Measurements from ENCODE around the gene AKAP13.
"Not testable (repeated sequence)": the region's sequence is repeated elsewhere in the genome, so short reads cannot be mapped to it uniquely, and the experiment has no call there.

Gene AKAP13

DNA sequence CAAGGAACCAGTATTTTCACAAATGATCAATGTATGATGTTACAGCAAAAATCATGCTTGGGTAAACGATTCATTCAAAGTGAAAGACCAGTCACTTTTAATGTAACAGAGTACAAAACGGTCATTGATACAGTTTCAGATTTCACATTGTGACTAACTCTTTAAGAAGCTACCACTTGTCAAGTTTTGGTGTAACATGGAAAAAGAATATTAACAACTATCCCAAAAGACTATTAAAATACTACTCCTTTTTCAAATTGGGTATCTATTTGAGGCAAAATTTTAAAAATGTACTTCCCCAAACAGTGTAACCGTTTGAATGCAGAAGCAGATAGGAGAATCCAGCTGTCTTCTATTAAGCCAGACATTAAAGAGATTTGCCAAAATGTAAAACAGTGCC, 31.7 kb downstream of the AKAP13 start:
- no peak for DNase-seq (ENCODE audit: low spot score)

DNA sequence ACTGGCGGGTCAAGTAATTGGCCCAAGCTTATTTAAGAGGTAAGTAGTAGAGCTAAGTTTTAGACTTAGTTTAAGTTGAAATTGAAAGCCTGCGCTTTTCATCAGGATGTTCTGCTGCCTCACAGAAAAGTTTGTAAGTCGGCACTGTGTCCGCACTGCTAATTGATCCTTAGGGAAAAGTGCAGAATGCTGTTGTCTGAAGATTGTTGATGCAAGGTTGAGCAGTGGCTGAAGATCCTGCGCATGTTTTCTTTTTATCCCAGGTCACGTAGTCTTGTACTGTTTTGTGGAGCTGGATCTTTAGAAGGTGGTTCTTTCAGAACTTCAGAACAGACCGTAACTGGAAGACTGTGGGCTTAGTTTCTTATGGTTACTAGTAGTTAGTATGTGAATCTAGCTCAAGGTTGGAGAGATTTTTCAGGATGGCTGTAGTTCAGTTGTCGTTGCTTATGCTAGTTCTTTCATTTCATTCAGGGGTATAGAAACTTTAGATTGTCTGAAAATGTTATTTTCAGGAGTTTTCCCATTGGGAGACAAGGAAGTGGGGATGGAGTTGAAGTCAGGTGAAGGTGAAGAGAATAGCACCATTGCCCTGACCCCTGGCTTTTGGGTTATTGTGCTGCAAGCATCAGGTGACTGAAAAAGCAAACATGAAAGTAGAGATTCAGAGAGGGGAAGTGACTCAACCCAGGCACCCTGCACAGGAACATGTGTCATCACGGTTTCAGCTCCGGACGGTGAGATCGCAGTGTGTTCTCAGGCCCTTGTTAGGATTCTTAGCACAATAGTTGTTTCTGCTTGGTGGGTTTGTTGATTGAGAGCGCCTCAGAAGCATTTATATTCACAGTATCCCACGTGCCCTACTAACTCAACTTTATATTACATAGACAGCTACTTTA, 32.8 kb downstream of the AKAP13 start:
- peak; percentile 83 for DNase-seq (ENCODE audit: low spot score)

GRCh38 chr15:85414037-85414436, 33.6 kb downstream of the AKAP13 start:
- DNase-seq (ENCODE audit: low spot score), result no peak

DNA sequence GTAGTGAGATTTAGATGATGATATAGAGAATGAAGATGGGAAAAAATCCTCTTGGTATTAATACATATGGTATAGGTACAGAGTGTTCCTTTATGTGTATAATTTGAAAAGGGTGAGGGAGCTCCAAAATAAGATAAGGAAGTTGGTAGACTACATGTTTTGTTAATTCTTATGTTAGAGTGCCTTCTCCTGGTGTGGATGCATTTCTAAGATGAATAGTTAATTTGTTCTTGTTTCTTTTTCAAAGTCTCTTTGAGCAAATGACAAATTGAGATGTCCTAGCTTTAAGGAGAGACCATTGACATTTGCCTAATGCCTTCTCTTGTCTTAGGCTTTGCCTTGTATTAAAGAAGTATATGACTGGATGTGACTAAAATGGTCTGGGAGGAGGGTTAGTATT, 34.1 kb downstream of the AKAP13 start:
- DNase-seq (ENCODE audit: low spot score), result no peak

- no peak for DNase-seq (ENCODE audit: low spot score)
Observed at GRCh38 chr15:85414991-85415390, 34.6 kb downstream of the AKAP13 start.

DNA sequence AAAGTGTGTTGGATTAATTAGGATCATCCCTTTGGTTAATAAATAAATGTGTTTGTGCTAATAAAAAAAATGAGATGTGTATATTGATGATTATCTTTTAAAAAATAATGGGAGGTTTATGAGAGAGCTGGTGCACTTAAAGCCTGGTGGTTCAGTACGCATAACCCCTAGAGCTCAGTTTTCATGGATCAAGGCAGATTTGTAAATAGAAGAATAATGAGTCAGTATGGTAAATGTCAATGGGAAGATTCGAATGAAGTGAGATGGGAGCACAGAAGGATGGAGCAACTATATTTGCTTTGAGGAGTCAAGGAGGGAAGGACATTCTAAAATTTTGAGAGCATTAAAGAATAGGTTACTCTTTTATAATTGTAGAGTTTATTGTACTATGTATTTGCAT, 35.4 kb downstream of the AKAP13 start:
- no peak for DNase-seq (ENCODE audit: low spot score)

- no peak for DNase-seq (ENCODE audit: low spot score)
Observed at GRCh38 chr15:85417276-85417675, 36.9 kb downstream of the AKAP13 start.

DNA sequence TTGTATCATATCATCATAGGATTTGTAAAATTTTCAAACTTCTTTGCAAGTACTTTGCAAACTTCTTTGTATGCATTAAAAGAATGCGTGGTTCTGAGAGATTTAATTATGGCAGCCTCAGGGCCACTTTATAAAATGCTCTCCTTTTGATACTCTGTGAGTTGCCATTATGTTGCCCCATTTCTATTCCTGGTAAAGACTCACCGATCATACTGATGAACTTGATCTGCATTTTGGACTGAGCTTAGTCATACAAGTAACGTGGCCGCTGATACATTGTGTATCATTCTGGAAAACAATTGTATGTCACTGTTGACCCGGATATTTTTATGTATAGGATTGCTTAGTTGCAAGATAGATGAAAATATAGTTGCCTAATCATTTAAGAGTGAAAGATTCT, 38.8 kb downstream of the AKAP13 start:
- DNase-seq (ENCODE audit: low spot score), result no peak

- no peak for DNase-seq (ENCODE audit: low spot score)
Observed at GRCh38 chr15:85421116-85421925, 40.9 kb downstream of the AKAP13 start.

DNA sequence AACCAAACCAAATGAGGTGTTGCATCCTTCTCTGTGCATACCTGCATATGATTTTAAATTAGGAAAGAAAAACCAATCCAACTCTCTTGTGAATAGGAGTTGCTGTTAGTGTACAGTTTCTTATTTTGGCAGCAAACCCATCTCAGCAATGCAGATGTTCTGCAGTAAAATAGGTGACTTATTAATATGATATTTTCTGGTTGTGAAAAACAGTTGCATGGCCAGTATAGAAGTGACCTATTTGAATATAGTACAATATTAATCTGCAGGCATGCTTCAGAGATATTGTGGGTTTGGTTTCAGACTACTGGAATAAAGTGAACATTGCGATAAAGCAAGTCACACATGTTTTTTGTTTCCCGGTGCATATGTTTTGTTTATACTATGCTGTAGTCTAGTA, 42.2 kb downstream of the AKAP13 start:
- no peak for DNase-seq (ENCODE audit: low spot score)

DNA sequence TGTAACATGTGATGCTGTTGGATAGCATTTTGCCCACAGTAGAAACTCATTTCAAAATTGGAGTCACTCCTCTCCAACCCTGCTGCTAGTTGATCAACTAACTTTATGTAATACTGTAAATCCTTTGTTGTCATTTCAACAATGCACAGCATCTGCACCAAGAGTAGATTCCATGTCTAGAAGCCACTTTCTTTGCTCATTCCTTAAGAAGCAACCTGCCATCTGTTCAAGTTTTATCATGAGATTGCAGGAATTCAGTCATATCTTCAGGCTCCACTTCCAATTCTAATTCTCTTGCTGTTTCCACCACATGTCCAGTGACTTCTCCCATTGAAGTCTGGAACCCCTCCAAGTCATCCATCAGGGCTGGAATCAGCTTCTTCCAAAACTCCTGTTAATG, 42.9 kb downstream of the AKAP13 start:
- no peak for DNase-seq (ENCODE audit: low spot score)

GRCh38 chr15:85424154-85424553, 43.8 kb downstream of the AKAP13 start:
- DNase-seq (ENCODE audit: low spot score), result no peak

- no peak for DNase-seq (ENCODE audit: low spot score)
Observed at GRCh38 chr15:85426481-85426880, 46.1 kb downstream of the AKAP13 start.

DNA sequence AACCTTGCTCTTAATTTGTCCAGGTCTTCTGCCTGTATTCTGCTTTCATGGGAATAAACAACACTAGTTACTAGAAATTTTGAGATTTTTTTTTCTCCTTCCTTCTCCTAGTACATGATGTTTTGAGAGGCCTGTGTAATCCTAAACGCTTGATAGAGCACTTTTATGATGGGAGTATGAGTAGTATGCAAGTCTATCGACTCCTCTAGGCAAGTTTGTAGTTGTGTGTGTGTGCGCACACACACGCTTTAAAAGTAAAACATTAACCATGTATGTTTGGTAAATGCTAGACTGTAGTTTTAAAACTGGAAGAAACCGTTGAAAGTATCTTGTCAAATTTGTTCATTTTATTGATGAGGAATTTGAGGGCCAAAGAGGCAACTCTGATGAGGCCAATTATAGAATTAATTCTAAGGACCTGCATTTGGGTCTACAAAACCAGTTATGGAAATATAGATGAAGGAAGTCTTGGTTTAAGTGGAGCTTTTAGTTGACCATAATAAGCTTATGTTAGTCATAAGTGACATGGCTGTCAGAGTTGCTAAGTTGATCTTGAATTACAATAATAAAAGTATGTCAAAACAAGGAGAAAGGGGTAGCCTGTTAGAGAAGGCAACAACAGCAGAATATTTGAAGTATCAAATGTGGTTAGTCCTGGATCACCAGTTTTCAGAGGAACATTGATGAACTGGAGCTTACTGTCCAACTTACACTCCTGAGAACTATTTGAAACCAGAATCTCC, 47.1 kb downstream of the AKAP13 start:
- DNase-seq (ENCODE audit: low spot score), result no peak

- DNase-seq (ENCODE audit: low spot score), result no peak
Observed at GRCh38 chr15:85429522-85429921, 49.1 kb downstream of the AKAP13 start.

- DNase-seq (ENCODE audit: low spot score), result no peak
Observed at GRCh38 chr15:85430406-85431204, 50.2 kb downstream of the AKAP13 start.

DNA sequence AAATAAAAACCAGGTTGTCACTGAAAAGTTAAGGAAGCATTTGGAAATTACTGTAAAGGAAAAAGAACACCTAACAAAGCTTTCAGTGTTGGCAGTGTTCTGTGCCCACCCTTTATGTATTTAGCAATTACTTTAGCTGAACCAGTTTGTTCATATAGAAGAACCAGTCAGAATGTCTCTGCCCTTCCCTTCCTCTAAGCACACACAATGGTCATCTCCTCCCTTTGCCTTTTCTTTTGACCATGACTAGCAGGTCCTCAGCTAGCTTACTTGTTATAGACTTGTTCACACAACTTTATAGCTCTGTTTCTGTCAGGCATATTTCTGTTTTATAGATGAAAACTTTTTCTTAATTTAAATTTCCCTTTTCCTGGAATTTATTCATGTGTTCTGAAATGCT, 59.6 kb downstream of the AKAP13 start:
- DNase-seq (ENCODE audit: low spot score), result no peak

DNA sequence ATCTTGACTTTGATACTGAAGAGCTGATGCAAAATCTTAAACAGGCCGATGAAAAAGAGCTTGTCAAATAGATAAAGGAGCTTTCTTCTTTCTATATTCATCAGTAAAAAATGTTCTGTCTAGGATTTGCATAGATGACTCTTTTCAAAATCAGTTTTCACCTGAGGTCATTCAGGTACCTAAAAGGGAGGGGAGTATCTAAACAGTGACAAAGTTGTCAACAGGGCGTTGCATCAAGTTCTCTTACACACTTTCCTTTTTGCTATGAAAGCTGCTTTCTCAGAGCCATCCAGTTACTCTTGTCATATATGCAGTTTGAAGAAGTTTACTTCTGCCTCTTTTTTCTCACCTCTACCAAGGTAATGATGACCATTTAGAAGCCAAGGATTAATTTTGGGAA, 60.0 kb downstream of the AKAP13 start:
- no peak for DNase-seq (ENCODE audit: low spot score)

DNA sequence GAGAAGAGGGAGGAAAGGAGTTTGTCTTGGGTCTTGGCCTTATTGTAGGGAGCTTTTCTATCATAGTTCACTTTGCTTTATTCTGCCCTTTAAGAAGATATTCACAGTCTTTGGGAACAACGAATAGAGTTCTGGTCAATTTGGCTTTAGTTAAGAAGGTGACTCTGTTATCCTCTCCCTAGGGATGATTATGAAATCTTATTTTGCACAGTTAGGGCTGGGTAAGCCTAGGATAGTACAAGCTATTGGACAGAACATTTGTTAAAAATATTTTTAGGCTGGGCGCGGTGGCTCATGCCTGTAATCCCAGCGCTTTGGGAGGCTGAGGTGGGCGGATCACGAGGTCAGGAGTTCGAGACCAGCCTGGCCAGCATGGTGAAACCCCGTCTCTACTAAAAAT, 61.5 kb downstream of the AKAP13 start:
- not testable (repeated sequence) for DNase-seq (ENCODE audit: low spot score)

DNA sequence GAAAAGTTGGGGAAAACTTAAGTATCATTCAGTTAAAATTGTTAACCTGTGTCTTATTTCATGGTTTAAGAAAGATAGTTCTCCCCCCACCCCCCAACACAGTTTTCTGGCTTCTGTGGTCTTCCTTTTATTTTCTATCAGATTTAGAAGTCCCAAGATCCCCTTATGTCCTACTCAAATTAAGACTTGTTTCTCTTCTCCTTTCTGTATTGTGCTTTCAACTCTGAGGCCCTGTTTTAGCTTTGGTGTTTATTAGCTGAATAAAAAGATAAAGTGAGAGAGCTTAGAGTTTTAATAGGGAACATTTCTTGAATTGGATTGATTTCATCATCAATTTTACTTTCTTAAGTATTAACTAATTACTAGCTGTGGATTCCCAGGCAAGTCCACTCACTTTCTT, 62.6 kb downstream of the AKAP13 start:
- no peak for DNase-seq (ENCODE audit: low spot score)

GRCh38 chr15:85443593-85444087, 63.2 kb downstream of the AKAP13 start:
- DNase-seq (ENCODE audit: low spot score), result peak; percentile 57

All from CD4-positive, alpha-beta T cell treated with Interleukin-2 at 100 ng/mL for 4 hours (primary cell).